Measurements from ENCODE around the gene CD46. TPM values are rescaled to one million over a fixed set of nuclear protein-coding genes. Genes with fewer than 3 reads are reported as not detected.

CD46 gene
- total RNA-seq, 2 experiments from 2014 or later: 112 to 115 TPM

- no peaks in the 10 kb centered on the region for H3K27me3 Mint-ChIP-seq
- H3K4me3 Mint-ChIP-seq: peak overlapping the region; percentile 58
- peak; percentile 58 for DNase-seq
- H3K27ac Mint-ChIP-seq: peak overlapping the region; percentile 80
- no peaks in the 10 kb centered on the region for H3K9me3 Mint-ChIP-seq
- POLR2A ChIA-PET: no interaction called here
- H3K36me3 Mint-ChIP-seq (ENCODE audit: low read depth): peaks cover 15% of the 10 kb centered on the region
- CTCF ChIA-PET: interaction anchor here (0.5 to 3.8 kb wide), 10 partner anchors 9 to 54 kb away, joined by 3 to 24 read pairs (median 4); no protein-coding TSS in a partner anchor
- H3K4me1 Mint-ChIP-seq: peaks cover 86% of the 10 kb centered on the region
Observed at GRCh38 chr1:207831517-207832327, 79.9 kb downstream of the CD46 start.

- no peaks in the 10 kb centered on the region for H3K9me3 Mint-ChIP-seq
- peaks cover 79% of the 10 kb centered on the region for H3K4me1 Mint-ChIP-seq
- ChIA-PET CTCF (interaction anchor here (0.9 to 3.1 kb wide), 9 partner anchors 8 to 53 kb away, joined by 3 to 16 read pairs (median 5); no protein-coding TSS in a partner anchor), POLR2A (interaction anchor here (1.1 kb wide), 1 partner anchor 29 kb away, joined by 3 read pairs; no protein-coding TSS in a partner anchor)
- no peak for DNase-seq
- H3K27me3 Mint-ChIP-seq: no peaks in the 10 kb centered on the region
- H3K4me3 Mint-ChIP-seq: no peak overlapping the region
- H3K27ac Mint-ChIP-seq: peak overlapping the region; percentile 80
- H3K36me3 Mint-ChIP-seq (ENCODE audit: low read depth): peaks cover 24% of the 10 kb centered on the region
Observed at GRCh38 chr1:207832796-207833195, 80.9 kb downstream of the CD46 start.

- no peak for DNase-seq
- POLR2A ChIA-PET: interaction anchor here (0.5 to 1.1 kb wide), 2 partner anchors 29 kb away, joined by 3 read pairs; no protein-coding TSS in a partner anchor
- no peaks in the 10 kb centered on the region for H3K9me3 Mint-ChIP-seq
- H3K4me1 Mint-ChIP-seq: peaks cover 77% of the 10 kb centered on the region
- H3K27ac Mint-ChIP-seq: no peak overlapping the region
- no peak overlapping the region for H3K4me3 Mint-ChIP-seq
- CTCF ChIA-PET: interaction anchor here (0.9 to 3.1 kb wide), 6 partner anchors 9 to 35 kb away, joined by 3 to 16 read pairs (median 6); no protein-coding TSS in a partner anchor
- H3K27me3 Mint-ChIP-seq: no peaks in the 10 kb centered on the region
- H3K36me3 Mint-ChIP-seq (ENCODE audit: low read depth): peaks cover 24% of the 10 kb centered on the region
Observed at GRCh38 chr1:207833381-207833780, 81.5 kb downstream of the CD46 start.

GRCh38 chr1:207833956-207834660, 82.3 kb downstream of the CD46 start:
- CTCF ChIA-PET: interaction anchor here (0.8 to 3.1 kb wide), 6 partner anchors 8 to 129 kb away, joined by 3 to 16 read pairs (median 4); no protein-coding TSS in a partner anchor
- H3K27me3 Mint-ChIP-seq: no peaks in the 10 kb centered on the region
- H3K36me3 Mint-ChIP-seq (ENCODE audit: low read depth): peaks cover 28% of the 10 kb centered on the region
- H3K4me3 Mint-ChIP-seq: no peak overlapping the region
- POLR2A ChIA-PET: interaction anchor here (0.5 kb wide), 1 partner anchor 28 kb away, joined by 3 read pairs; no protein-coding TSS in a partner anchor
- no peak for DNase-seq
- H3K4me1 Mint-ChIP-seq: peaks cover 77% of the 10 kb centered on the region
- peak overlapping the region; percentile 28 for H3K27ac Mint-ChIP-seq
- H3K9me3 Mint-ChIP-seq: no peaks in the 10 kb centered on the region

- Mint-ChIP-seq H3K27me3 (no peaks in the 10 kb centered on the region), H3K36me3 (ENCODE audit: low read depth) (peaks cover 35% of the 10 kb centered on the region), H3K4me3 (no peak overlapping the region), H3K9me3 (no peaks in the 10 kb centered on the region), H3K4me1 (peaks cover 67% of the 10 kb centered on the region), H3K27ac (no peak overlapping the region)
- DNase-seq: no peak
- CTCF ChIA-PET: interaction anchor here (0.9 to 1.9 kb wide), 3 partner anchors 12 to 38 kb away, joined by 3 to 5 read pairs (median 4); no protein-coding TSS in a partner anchor
- POLR2A ChIA-PET: no interaction called here
Observed at GRCh38 chr1:207835958-207836357, 84.1 kb downstream of the CD46 start.

- H3K4me1 Mint-ChIP-seq: peaks cover 59% of the 10 kb centered on the region
- no peaks in the 10 kb centered on the region for H3K9me3 Mint-ChIP-seq
- peaks cover 35% of the 10 kb centered on the region for H3K36me3 Mint-ChIP-seq (ENCODE audit: low read depth)
- DNase-seq: no peak
- no peaks in the 10 kb centered on the region for H3K27me3 Mint-ChIP-seq
- no peak overlapping the region for H3K27ac Mint-ChIP-seq
- H3K4me3 Mint-ChIP-seq: no peak overlapping the region
- ChIA-PET POLR2A (no interaction called here), CTCF (interaction anchor here (1.2 to 1.9 kb wide), 3 partner anchors 16 to 39 kb away, joined by 3 to 5 read pairs (median 4); no protein-coding TSS in a partner anchor)
Observed at GRCh38 chr1:207836591-207837347, 84.9 kb downstream of the CD46 start.

GRCh38 chr1:207837673-207838072, 85.8 kb downstream of the CD46 start:
- peaks cover 50% of the 10 kb centered on the region for H3K4me1 Mint-ChIP-seq

GRCh38 chr1:207838156-207839082, 86.6 kb downstream of the CD46 start:
- H3K9me3 Mint-ChIP-seq: no peaks in the 10 kb centered on the region
- CTCF ChIA-PET: interaction anchor here (0.7 to 4.6 kb wide), 7 partner anchors 9 to 136 kb away, joined by 3 to 24 read pairs (median 6); no protein-coding TSS in a partner anchor
- DNase-seq: no peak
- POLR2A ChIA-PET: no interaction called here
- peak overlapping the region; percentile 27 for H3K27ac Mint-ChIP-seq
- H3K36me3 Mint-ChIP-seq (ENCODE audit: low read depth): peaks cover 36% of the 10 kb centered on the region
- H3K4me3 Mint-ChIP-seq: no peak overlapping the region
- H3K27me3 Mint-ChIP-seq: no peaks in the 10 kb centered on the region
- H3K4me1 Mint-ChIP-seq: peaks cover 44% of the 10 kb centered on the region

More at GRCh38 chr1:207837673-207838072, 85.8 kb downstream of the CD46 start:
- H3K27me3 Mint-ChIP-seq: no peaks in the 10 kb centered on the region
- H3K9me3 Mint-ChIP-seq: no peaks in the 10 kb centered on the region
- H3K36me3 Mint-ChIP-seq (ENCODE audit: low read depth): peaks cover 35% of the 10 kb centered on the region
- POLR2A ChIA-PET: no interaction called here
- no peak for DNase-seq
- CTCF ChIA-PET: interaction anchor here (0.7 to 2.4 kb wide), 4 partner anchors 8 to 135 kb away, joined by 3 to 7 read pairs (median 4); no protein-coding TSS in a partner anchor
- H3K4me3 Mint-ChIP-seq: no peak overlapping the region
- no peak overlapping the region for H3K27ac Mint-ChIP-seq

- H3K4me3 Mint-ChIP-seq: no peak overlapping the region
- CTCF ChIA-PET: interaction anchor here (1.2 to 4.6 kb wide), 6 partner anchors 10 to 46 kb away, joined by 3 to 24 read pairs (median 6); no protein-coding TSS in a partner anchor
- peaks cover 38% of the 10 kb centered on the region for H3K4me1 Mint-ChIP-seq
- H3K9me3 Mint-ChIP-seq: no peaks in the 10 kb centered on the region
- peaks cover 40% of the 10 kb centered on the region for H3K36me3 Mint-ChIP-seq (ENCODE audit: low read depth)
- H3K27ac Mint-ChIP-seq: peak overlapping the region; percentile 27
- POLR2A ChIA-PET: no interaction called here
- no peak for DNase-seq
- no peaks in the 10 kb centered on the region for H3K27me3 Mint-ChIP-seq
Observed at GRCh38 chr1:207839083-207839413, 87.2 kb downstream of the CD46 start.

- H3K27ac Mint-ChIP-seq: no peak overlapping the region
- CTCF ChIA-PET: interaction anchor here (1.1 to 4.6 kb wide), 8 partner anchors 8 to 45 kb away, joined by 3 to 24 read pairs (median 4); no protein-coding TSS in a partner anchor
- peaks cover 32% of the 10 kb centered on the region for H3K4me1 Mint-ChIP-seq
- POLR2A ChIA-PET: no interaction called here
- H3K27me3 Mint-ChIP-seq: no peaks in the 10 kb centered on the region
- H3K4me3 Mint-ChIP-seq: no peak overlapping the region
- DNase-seq: no peak
- H3K36me3 Mint-ChIP-seq (ENCODE audit: low read depth): peaks cover 41% of the 10 kb centered on the region
- no peaks in the 10 kb centered on the region for H3K9me3 Mint-ChIP-seq
Observed at GRCh38 chr1:207840380-207840779, 88.5 kb downstream of the CD46 start.

GRCh38 chr1:207841293-207841692, 89.4 kb downstream of the CD46 start:
- H3K9me3 Mint-ChIP-seq: no peaks in the 10 kb centered on the region
- H3K27ac Mint-ChIP-seq: no peak overlapping the region
- no peaks in the 10 kb centered on the region for H3K27me3 Mint-ChIP-seq
- ChIA-PET POLR2A (no interaction called here), CTCF (interaction anchor here (1.1 to 4.6 kb wide), 6 partner anchors 9 to 44 kb away, joined by 4 to 24 read pairs (median 4); no protein-coding TSS in a partner anchor)
- peaks cover 30% of the 10 kb centered on the region for H3K4me1 Mint-ChIP-seq
- DNase-seq: no peak
- no peak overlapping the region for H3K4me3 Mint-ChIP-seq
- H3K36me3 Mint-ChIP-seq (ENCODE audit: low read depth): peaks cover 37% of the 10 kb centered on the region
